Fibroblast of gingiva (primary cell): ENCODE data around the gene APLP2.

Source experiments
- DNase-seq: peaks from one replicate; pipeline ENCODE4 v3.0.0-alpha.2; 2011; ENCODE audit warnings: low read depth

Gene APLP2

DNA sequence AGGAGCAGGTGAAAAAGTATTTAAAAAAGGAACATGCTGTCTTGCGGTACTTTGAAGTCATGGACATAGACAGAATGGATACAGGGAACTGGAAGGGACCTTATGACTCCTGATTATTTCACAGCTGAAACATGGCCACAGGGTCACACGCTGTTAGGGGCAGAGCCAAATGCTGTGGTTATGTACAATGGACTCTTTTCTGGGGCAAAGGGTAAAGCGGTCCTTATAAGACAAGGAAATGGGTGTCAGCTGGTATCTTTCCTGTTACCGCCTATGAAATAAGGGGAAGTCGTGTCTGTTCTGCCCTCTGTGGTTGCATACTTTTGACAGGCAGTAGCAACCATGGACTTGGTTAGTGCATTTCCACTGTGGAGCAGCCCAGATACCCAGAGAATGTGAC is 77.1 kb downstream of the APLP2 start:
- no peak for DNase-seq

DNA sequence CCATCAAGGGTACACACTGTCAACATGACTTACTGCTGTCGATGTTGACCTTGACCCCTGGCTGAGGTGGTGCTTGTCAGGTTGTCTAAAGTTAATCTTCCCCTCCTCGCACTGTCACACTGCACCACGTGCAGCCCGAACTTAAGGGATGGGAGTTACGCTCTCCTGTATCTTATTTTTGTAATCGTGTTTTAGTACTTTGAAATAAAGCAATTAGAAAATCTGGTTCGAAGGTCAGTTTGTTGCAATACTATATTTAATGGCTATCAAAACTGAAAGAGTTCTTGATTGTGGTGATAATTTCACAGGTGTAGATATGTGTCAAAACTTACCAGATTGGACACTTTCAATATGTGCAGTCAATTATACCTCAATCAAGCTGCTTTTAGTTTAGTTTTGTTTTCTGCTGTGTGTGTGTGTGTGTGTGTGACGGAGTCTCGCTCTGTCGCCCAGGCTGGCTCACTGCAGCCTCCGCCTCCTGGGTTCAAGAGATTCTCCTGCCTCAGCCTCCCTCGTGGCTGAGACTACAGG is 79.2 kb downstream of the APLP2 start:
- no peak for DNase-seq

DNA sequence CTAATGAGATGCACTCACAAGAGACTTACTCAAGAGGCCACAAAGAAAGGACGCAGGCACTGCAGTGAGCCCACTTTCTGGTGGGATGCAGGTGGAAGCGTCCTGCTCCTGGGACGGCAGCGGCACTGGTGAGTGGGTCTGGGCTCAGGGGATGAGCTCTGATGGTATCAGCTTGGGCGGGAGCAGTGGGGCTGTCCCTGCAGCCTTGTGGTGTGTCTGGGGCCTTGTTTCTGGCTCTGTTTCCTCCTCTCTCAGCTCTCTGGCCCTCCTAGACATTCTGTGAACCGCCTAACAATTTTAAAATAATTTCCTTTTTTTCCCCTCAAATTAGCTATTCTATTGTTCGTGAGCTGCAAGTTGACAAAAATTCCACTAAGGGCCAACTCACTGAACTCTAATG is 81.1 kb downstream of the APLP2 start:
- DNase-seq = no peak

DNA sequence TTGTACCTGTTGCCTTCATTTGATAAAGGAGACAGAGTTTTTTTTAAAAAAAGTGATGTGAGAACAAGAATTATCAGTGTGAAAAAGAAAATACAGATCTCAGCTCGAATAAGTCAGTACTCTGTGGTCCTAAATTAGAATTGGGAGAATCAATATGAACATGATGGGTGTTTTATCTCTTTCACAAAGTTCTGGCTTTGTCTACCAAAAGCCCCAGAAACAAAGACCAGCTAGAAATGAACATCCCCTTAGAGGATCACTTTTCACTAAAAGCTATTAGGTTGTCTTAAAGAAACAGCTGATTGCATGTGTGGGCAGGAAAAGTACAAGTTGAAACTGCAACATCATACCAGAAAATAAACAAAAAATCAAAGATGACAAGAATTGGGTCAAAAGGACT is 81.5 kb downstream of the APLP2 start:
- DNase-seq = no peak

DNA sequence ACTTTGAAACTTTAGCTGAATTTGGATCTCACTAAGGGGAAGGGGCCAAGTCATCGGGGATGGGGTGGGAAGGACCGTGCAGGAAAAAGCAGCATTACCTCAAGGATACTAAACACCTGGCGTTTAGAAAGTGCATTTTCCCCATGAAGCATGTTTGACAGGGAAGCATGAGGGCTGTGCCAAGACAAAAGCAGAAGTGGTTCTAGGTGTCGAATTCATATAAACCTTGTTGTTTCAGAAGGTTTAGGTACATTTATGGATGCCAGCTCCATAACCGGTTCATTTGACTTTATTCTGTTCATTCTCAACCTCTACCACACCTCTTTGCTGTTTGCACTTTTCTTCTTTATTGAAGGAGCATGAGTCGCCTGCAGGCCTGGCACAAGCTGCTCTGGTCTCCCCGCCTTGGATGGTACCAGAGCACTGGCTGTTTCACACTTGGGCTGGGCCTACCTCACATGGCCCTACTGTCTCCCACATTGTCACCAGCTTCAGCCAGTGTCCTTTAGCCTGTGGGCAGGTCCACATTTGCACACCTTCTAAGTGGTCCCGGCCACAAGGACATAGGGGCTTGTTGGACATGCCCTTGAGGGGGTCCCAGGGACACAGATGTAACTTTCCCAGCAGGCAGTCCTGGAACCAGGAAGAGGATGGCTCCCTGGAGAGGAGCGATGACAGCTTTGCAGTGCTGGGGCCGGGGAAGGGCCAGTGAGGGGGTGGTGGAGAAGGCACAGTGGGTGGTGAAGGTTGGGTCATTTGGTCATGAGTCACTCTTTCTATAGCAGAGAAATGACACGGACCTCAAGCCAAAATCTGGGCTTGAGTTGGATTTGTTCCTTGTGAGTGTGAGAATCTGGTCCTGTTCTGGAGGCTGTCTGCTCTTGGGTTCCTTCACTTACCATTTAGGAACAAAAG is 86.7 kb downstream of the APLP2 start:
- no peak for DNase-seq

DNA sequence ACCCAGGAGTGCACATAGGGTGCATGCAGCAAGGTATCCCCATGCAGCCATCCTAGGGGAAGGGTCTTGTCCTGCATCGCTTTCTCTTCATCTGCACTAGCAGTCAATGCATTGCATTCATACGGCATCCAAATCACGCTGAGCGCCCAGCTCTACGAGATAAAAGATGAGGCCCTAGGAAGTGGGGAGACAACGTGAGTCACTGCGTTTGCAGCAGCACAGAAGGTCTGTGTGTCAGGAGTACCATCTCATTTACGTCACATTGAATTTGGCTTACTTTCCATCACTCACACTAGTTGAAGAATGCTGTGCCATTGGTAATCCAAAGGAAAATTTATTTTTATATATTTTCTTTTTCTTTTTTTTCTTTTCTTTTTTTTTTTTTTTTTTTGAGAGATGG is 87.4 kb downstream of the APLP2 start:
- no peak for DNase-seq

DNA sequence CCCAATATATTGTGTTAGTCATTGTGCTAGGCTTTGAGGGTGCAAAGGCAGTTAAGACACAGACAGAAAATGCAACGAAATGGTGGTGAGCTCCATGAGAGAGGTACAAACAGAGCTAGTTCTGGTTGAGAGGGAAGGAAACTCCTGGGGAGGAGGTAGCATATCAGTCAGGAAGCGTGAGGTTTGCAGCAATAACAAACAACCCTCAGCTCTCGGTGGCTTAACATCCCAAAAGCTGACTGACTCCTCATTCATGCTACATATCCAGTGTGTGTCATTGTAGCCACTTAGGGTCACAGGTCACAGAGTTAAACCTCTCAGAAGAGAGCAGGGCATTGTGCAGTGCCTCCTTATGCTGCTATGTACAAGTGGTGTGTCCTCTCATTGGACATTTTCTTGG is 88.1 kb downstream of the APLP2 start:
- DNase-seq = no peak

DNA sequence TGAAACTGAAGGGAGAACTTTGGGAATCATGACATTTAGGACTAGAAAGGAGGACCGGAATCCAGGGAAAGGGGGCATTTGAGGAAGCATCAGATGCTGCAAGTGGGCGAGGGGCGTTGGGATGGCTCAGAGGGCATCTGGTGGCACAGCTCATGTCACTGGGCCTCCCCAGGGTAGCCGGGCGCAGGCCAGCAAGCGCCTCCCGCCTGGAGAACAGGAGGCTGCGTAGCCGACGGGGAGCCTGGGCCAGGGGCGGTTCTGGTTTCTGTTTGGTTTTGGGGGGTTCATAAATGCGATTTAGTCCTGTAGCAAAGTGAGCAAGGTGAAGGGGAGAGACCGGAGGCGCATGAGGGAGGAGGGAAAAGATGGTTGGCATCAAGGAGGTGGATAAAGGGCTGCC is 89.4 kb downstream of the APLP2 start:
- DNase-seq = no peak

DNA sequence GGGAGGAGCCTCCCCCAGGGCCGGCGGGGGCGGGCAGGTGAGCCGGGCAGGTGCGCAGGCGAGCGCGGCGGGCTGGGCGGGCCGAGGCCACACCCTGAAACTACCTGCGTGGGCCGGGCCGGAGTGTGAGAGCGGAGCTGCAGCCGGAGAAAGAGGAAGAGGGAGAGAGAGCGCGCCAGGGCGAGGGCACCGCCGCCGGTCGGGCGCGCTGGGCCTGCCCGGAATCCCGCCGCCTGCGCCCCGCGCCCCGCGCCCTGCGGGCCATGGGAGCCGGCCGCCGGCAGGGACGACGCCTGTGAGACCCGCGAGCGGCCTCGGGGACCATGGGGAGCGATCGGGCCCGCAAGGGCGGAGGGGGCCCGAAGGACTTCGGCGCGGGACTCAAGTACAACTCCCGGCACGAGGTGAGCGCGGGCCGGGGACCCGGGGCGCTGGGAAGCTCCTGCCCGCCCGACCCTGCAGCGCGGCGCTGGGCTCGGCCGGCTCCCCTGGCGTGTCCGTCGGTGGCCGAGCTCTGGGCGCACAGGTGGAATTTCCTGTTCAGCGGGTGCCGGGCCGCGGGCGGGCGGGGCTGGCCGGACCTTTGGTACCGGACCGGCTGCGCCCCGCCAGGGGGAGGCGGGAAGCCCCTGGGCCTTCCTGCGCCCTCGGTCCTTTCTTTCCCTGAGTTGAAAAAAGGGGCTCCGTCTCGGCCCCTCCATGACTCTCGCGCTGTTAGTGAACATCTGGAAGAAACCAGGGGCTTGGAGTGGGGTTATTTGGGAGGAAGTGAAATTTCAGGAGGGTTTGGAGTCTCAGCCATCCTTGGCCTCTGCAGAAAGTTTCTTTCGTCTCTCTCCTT is 90.2 kb downstream of the APLP2 start, which contains the start of gene ST14:
Gene ST14, plus strand, starts transcription at position 126 of the 841 bp plus-strand sequence. Its CDS starts 198 bp downstream, at position 324.
- no peak for DNase-seq

DNA sequence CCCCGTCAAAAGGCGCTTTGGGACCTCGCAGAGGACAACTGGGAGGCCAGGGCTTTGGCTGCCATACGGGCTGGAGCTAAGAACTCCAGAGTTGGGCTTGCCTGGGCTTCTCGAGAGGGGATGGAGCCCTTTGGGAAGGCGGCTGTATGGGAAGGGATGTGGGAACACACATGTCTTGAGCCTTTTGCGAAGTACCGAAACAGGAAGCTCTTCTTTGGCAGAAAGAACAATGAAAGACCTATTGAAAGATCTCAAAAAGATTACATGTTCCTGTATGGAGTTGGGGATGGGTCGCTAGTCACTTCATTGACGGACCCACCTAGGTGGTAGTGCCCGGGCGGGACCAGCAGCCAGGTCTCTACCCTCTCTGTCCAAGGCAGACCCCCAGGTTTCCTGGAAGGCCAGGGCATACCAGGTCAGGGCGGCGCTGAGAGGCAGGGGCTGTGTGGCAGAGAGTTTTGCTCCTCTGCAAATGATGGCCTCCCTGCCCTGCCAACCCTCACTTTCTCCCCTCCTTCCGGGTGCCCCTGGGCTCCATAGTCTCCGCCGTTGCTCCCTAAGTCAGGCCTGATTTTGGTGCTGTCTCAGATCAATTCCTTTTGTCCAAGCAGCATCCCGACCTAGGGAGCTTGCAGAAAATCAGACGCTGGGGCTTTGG is 90.9 kb downstream of the APLP2 start:
- DNase-seq = no peak

DNA sequence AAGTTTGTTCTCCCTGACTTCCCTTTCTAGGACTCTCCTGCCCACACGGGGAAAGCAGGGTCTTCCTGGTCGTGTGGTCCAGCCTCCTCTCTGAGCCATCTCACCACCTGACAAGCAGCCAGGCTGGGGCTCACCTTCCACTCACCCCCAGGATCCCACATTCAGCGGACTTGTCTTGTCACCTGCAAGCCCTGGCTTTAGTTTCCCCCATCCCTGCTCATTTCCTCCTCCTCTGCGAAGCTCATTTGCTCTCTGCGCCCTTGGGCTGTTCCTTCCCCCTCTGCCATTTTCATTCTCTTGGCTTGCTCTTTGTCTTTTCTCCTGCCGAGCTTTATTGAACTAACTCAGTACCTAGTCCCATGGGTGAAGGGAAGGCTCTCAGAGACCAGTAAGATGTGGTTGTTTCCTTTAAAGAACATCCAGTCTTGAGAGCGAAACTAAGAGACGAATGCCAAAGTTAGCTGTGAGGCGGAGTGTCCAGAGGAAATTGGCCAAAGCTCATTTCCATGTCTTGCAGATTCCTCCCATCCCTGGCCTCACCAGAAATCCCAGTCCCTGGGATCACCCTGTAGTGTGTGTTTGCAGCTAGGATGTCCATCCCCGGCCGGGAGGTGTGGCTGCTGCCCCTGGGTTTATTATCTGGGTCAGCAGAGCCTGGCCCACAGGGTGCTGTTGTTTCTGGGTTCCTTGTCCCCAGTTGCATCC is 91.9 kb downstream of the APLP2 start:
- no peak for DNase-seq

DNA sequence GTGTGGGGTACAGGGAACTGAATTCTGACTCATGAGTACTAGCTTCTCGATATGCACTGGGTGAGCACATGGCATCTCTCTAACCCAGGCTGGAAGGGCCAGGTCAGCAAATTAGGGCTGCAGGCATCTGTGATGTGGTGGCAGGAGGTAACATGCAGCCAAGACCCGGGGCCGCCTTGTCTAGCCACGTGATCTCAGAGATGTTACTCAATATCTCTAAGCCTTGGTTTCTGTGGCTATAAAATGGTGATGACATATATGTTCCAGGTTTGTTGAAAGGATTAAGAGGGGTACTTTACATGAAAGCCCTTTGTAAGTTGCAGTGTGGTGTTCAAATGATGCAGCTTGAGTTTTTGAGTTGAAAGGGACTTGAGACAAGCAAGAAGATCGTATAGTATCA is 93.0 kb downstream of the APLP2 start:
- DNase-seq = no peak

DNA sequence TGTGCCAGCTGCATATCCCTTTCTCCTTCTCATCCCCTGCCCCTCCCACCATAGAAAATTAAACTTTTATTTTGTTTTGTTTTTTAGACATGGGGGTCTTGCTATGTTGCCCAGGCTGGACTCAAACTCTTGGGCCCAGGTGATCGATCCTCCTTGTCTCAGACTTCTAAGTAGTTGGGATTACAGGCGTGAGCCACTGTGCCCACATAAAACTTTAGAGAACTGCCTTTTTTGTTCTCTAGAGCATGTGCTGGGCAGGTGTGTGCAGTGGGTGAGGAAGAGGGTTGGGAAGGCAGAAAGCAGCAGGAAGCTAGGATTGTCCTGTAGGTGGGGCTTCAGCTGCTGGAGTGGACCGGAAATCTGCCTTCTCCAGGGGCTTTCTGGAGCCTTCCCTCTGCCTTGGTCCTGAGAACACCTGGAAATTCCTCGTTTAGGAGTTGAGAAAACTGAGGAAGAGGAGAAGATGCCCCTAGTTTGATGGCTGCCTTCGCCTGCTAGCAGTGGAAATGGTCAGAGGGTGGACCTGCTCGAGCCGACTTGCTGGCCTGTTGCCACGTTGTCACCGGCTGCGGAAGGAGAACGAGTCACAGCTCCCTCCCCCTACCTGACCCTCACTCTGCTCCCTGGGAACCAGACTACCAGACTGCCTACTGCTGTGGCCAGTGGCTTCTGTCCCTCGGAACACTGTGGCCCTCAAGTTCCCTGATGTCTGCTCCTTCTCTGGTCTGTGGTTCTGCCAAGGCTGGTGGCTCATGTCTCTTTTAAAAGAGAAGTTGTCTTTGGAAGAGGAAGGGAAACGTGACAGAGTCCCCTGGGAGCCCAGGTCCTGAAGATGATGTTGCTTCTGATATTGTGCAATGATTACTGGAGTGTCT is 93.9 kb downstream of the APLP2 start:
- no peak for DNase-seq

DNA sequence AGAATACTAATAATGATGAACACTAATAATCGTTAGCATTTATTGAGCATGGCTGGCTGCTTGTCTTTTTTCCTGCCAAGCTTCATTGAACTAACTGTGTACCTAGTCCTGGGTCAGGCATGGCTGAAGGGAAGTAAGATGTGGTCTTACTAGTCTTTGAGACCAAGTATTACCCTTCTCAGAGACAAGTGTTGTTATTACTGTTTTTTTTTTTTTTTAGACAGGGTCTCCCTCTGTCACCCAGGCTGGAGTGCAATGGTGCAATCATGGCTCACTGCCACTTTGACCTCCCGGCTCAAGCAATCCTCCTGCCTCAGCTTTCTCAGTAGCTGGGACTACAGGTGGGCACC is 94.5 kb downstream of the APLP2 start:
- no peak for DNase-seq

DNA sequence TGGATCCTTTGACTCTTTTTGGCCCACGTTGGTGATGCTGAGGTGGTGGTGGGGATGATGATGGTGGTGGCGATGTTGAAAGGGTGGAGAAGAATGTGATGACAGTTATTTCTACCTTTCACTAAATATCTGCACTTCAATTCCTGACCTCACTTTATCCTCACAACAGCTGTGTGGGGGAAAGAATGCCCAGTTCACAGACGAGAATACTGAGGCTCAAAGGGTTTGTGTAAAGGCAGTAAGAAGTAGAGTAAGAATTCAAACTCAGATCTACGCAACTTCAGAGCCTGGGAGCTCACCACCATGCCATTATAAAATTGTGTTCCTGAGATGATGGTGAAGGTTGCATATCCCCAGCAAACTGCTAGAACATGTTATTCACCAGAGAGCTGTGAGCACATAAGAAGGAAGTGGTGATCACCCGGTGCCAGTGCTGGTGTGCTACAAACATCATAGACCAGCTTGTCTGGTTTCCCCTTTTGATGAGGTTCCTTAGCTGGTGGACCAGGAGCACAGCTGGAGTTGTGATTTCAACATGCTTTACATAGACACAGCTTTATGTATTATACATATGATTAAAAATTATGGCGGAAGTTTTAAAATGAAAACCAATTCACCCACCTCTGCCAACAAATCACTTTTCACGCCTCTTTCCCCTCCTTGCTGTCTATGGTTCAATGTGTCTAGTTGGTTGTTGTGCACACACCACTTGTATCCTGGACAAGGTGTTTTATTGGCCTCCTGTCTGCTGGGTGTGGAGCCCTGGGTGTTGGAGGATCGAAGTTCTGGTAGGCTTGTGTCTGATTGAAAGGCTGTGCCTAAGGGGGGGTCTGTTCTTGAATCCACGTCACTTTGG is 96.1 kb downstream of the APLP2 start:
- no peak for DNase-seq

DNA sequence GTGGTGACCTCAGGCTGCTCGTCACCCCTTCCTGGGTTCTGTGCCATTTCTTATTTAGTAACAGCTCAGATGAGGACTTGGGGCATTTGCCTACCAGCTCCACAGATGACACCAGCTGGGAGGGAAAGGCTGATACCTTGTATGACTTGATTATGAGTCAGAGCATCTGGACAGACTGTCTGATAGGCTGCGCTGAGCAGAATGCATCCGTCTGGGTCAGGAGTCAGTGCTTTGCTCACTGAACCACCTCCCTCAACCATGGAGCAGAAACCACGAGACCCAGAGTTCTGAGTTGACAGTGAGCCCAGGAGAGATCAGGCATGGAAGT is 96.7 kb downstream of the APLP2 start:
- peak; percentile 76 for DNase-seq

DNA sequence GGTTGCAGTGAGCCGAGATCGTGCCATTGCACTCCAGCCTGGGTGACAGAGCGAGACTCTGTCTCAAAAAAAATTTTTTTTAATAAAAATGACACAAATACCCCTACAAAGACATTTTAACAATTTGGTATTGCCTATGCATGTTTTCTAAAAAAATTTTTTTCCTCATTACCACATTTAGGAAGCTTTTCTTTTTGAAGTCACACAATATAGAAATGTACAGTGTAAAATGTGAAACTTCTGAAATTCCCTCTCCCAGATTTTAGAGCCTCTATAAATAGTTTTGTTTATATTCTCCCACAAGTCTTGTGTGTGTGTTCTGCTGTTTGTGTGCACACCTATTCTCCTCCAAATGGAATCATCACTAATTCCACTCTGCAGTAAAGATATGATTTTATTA is 97.5 kb downstream of the APLP2 start:
- no peak for DNase-seq

DNA sequence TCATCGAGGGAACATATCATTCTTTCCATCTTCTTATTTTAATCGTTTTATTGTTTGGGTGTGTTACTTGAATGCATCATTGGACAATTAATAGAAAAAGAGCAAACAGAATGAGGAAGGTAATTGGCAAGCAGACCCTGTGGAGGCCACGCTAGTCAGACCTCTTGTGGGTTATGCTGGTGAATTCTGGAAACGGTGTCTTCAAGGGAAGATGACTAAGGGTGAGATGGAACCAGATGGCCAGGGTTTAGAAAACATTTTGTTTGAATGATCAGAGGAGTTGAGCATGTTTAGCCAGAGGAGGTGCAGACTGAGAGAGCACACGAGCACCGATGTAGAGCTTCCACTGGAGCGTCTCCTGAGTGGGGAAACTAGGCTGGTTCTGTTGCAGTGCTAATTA is 98.4 kb downstream of the APLP2 start:
- no peak for DNase-seq

DNA sequence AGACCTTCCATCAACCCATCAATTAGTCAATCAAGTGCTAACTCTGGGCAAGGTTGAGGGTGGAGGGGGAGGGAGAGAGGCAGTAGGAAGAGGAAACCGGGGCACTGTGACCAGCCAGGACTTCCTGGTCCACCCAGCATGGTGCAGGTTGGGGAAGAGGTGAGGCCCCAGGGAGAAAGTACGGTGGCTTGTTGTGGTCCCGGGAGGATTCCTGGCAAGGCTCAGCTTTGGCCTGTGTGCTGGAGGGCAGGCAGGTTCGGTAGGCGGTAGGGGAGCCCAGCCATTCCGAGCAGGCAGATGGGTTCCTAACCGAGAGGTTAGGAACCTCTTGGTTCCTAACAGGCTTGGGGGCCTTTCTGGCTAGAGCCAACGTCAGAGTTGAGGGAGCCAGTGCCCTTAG is 100.7 kb downstream of the APLP2 start:
- DNase-seq = no peak

DNA sequence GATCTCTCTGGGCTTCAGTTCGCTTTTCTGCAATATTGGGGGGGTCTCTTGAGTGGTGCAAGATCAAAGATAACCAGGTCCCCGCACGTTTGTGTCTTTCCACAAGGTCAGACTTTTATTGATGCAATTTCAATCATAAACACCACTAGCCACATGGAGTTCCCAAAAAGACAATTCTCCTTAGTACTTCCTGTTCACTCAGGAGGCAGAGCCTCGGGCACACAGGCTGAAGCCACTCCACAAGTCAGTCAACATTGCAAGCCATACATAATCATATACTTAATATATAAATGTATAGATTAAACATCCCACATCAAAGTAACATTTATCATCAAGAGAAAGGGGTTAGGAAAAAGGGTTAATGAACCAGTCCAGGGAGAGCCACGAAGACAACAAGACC is 101.8 kb downstream of the APLP2 start:
- no peak for DNase-seq
